OCI-LY1 (cell line): ENCODE data around the gene SPESP1.

ENCODE experiments used
- H2AFZ ChIP-seq: fragments of 200-600 bp; sonication (generic), shearing (Covaris generic); 2 replicates; pipeline ENCODE4 v1.6.0; 2014; ENCODE audit warnings: antibody characterized with exemption, mild to moderate bottlenecking, low read length
- H3F3A ChIP-seq: fragments of 200-600 bp; sonication (generic), shearing (Covaris generic); 2 replicates; pipeline ENCODE4 v1.6.0; 2014; ENCODE audit warnings: mild to moderate bottlenecking, antibody characterized with exemption, low read length, moderate library complexity; ENCODE audit not compliant: insufficient read depth
- H3K27ac ChIP-seq: fragments of 200-600 bp; sonication (generic); 2 replicates; pipeline ENCODE4 v1.5.1; 2014; ENCODE audit warnings: low read length, mixed run types, mild to moderate bottlenecking, low read depth; ENCODE audit not compliant: poor library complexity, severe bottlenecking
- H3K27me3 ChIP-seq: fragments of 200-600 bp; sonication (generic); 2 replicates; pipeline ENCODE4 v1.6.0; 2014; ENCODE audit warnings: antibody characterized with exemption, mild to moderate bottlenecking, low read length, moderate library complexity; ENCODE audit not compliant: insufficient read depth
- H3K36me3 ChIP-seq: fragments of 200-600 bp; sonication (generic); 2 replicates; pipeline ENCODE4 v1.6.1; 2014; ENCODE audit warnings: mild to moderate bottlenecking, antibody characterized with exemption, low read length, moderate library complexity, mixed read lengths; ENCODE audit not compliant: insufficient read depth
- H3K4me1 ChIP-seq: fragments of 200-600 bp; sonication (generic); 2 replicates; pipeline ENCODE4 v1.5.1; 2014; ENCODE audit warnings: mild to moderate bottlenecking, low read length, moderate library complexity; ENCODE audit not compliant: insufficient read depth, severe bottlenecking
- H3K4me2 ChIP-seq: fragments of 200-600 bp; sonication (generic), shearing (Covaris generic); 2 replicates; pipeline ENCODE4 v1.6.1; 2014; ENCODE audit warnings: low read length
- H3K4me3 ChIP-seq: fragments of 200-600 bp; sonication (generic); 2 replicates; pipeline ENCODE4 v1.5.1; 2014; ENCODE audit warnings: low read length, low read depth, mild to moderate bottlenecking, mixed read lengths; ENCODE audit not compliant: poor library complexity, severe bottlenecking
- H3K79me2 ChIP-seq: fragments of 200-600 bp; shearing (Covaris generic); 2 replicates; pipeline ENCODE4 v1.6.1; 2016; ENCODE audit warnings: mixed run types, low read length, mixed read lengths; ENCODE audit not compliant: insufficient read depth
- H3K9ac ChIP-seq: fragments of 200-600 bp; sonication (generic), shearing (Covaris generic); 2 replicates; pipeline ENCODE4 v1.6.1; 2014; ENCODE audit warnings: mild to moderate bottlenecking, low read length, mixed read lengths
- H3K9me2 ChIP-seq: fragments of 200-600 bp; sonication (generic), shearing (Covaris generic); 2 replicates; pipeline ENCODE4 v1.6.1; 2014; ENCODE audit warnings: low read depth, mild to moderate bottlenecking, low read length, mixed read lengths
- H3K9me3 ChIP-seq: fragments of 200-600 bp; shearing (Covaris generic); 2 replicates; pipeline ENCODE4 v1.6.1; 2014; ENCODE audit warnings: low read length, mixed read lengths
- H4K20me1 ChIP-seq: fragments of 200-600 bp; sonication (generic), shearing (Covaris generic); 2 replicates; pipeline ENCODE4 v1.6.0; 2016; ENCODE audit warnings: mild to moderate bottlenecking, low read length; ENCODE audit not compliant: insufficient read depth
- CTCF ChIP-seq: fragments of 200-600 bp; sonication (generic), shearing (Covaris generic); IDR thresholded peaks from 2 replicates; pipeline ENCODE4 v1.5.1; 2017; ENCODE audit warnings: mild to moderate bottlenecking, antibody characterized with exemption, low read length, moderate library complexity, mixed read lengths
- EZH2 ChIP-seq: fragments of 200-600 bp; sonication (generic), shearing (Covaris generic); IDR thresholded peaks from 2 replicates; pipeline ENCODE4 v1.8.0; 2017; ENCODE audit warnings: borderline replicate concordance, mixed run types, mild to moderate bottlenecking, antibody characterized with exemption, low read length, moderate library complexity, mixed read lengths

The SPESP1 gene

GRCh38 chr15:68979006-68979405, 48.7 kb downstream of the SPESP1 start:
- TF ChIP-seq CTCF: no peak
- no peak for TF ChIP-seq EZH2
- no peak overlapping the region for H2AFZ ChIP-seq
- H3K36me3 ChIP-seq: no peaks in the 10 kb centered on the region
- no peak overlapping the region for H3K27ac ChIP-seq
- no peaks in the 10 kb centered on the region for H3K9me3 ChIP-seq
- no peak overlapping the region for H3K4me2 ChIP-seq
- H3F3A ChIP-seq: no peaks in the 10 kb centered on the region
- H3K4me3 ChIP-seq: no peak overlapping the region
- no peaks in the 10 kb centered on the region for H3K27me3 ChIP-seq
- H3K9ac ChIP-seq: no peak overlapping the region
- H4K20me1 ChIP-seq: no peaks in the 10 kb centered on the region
- no peaks in the 10 kb centered on the region for H3K79me2 ChIP-seq
- no peaks in the 10 kb centered on the region for H3K9me2 ChIP-seq
- H3K4me1 ChIP-seq: no peaks in the 10 kb centered on the region

DNA sequence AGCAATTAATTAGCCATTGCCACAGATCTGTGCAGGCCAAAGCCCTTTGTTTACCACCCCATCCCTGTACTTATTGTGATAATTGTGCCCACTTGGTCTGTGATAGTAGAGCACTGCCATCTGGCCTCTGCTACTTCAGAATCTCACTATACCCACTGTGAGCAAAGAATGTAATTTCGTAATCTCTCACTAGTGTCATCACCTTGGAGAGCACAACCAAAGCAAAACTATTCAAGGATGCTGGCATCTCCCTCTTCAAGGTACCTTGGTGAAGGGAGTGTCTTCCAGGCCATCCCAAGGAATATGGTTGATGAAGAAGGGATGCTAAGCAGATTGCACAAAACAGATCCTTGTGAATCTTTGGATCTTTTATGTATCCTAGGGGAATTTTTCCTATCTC, 49.5 kb downstream of the SPESP1 start:
- no peak overlapping the region for H3K27ac ChIP-seq
- no peak overlapping the region for H3K4me2 ChIP-seq
- H3K79me2 ChIP-seq: no peaks in the 10 kb centered on the region
- H3K9me2 ChIP-seq: no peaks in the 10 kb centered on the region
- H2AFZ ChIP-seq: no peak overlapping the region
- no peaks in the 10 kb centered on the region for H3K27me3 ChIP-seq
- H4K20me1 ChIP-seq: no peaks in the 10 kb centered on the region
- no peak overlapping the region for H3K9ac ChIP-seq
- H3K4me3 ChIP-seq: no peak overlapping the region
- no peaks in the 10 kb centered on the region for H3F3A ChIP-seq
- H3K36me3 ChIP-seq: no peaks in the 10 kb centered on the region
- no peaks in the 10 kb centered on the region for H3K4me1 ChIP-seq
- H3K9me3 ChIP-seq: no peaks in the 10 kb centered on the region
- TF ChIP-seq CTCF (no peak), EZH2 (no peak)

DNA sequence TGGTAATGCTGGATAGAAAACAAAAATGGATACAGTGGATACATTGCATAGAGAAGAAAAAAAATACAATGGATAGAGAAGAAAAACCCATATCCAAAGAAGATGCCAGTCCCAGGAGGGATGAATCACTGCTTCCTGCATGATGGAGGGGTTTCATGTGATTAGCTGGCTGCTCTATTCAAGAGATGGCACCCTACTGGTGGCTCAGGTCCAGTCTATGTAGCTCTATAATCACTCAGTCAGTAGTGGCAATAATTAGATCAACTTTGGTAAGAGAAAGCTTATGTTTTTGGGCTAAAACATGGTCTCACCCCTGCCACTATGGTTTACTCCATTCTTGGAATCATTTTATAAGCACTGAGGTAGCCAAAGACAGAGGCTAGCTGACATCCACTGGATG, 50.5 kb downstream of the SPESP1 start:
- H3K9ac ChIP-seq: no peak overlapping the region
- no peaks in the 10 kb centered on the region for H3K4me1 ChIP-seq
- no peak overlapping the region for H3K4me2 ChIP-seq
- H3K9me3 ChIP-seq: no peaks in the 10 kb centered on the region
- no peak overlapping the region for H2AFZ ChIP-seq
- no peaks in the 10 kb centered on the region for H3K79me2 ChIP-seq
- no peak for TF ChIP-seq CTCF
- no peaks in the 10 kb centered on the region for H3K36me3 ChIP-seq
- no peaks in the 10 kb centered on the region for H4K20me1 ChIP-seq
- no peaks in the 10 kb centered on the region for H3F3A ChIP-seq
- H3K27ac ChIP-seq: no peak overlapping the region
- peaks cover under 1% of the 10 kb centered on the region; the same call in 1 of the 2 replicates for H3K27me3 ChIP-seq
- H3K9me2 ChIP-seq: no peaks in the 10 kb centered on the region
- H3K4me3 ChIP-seq: no peak overlapping the region
